HG03039 (cell line): Measurements from ENCODE around the gene FAM120A.
A peak's percentile ranks its signal among the peaks of the same experiment; 100 is the strongest.
"Not testable (repeated sequence)": the region's sequence is repeated elsewhere in the genome, so short reads cannot be mapped to it uniquely, and the experiment has no call there.

Experiments
- ATAC-seq: cut with Tn5 transposase; IDR thresholded peaks from one replicate; pipeline ENCODE4 v1.9.1; 2021; ENCODE audit warnings: mild to moderate bottlenecking, moderate library complexity; ENCODE audit not compliant: unreplicated experiment

The FAM120A gene

DNA sequence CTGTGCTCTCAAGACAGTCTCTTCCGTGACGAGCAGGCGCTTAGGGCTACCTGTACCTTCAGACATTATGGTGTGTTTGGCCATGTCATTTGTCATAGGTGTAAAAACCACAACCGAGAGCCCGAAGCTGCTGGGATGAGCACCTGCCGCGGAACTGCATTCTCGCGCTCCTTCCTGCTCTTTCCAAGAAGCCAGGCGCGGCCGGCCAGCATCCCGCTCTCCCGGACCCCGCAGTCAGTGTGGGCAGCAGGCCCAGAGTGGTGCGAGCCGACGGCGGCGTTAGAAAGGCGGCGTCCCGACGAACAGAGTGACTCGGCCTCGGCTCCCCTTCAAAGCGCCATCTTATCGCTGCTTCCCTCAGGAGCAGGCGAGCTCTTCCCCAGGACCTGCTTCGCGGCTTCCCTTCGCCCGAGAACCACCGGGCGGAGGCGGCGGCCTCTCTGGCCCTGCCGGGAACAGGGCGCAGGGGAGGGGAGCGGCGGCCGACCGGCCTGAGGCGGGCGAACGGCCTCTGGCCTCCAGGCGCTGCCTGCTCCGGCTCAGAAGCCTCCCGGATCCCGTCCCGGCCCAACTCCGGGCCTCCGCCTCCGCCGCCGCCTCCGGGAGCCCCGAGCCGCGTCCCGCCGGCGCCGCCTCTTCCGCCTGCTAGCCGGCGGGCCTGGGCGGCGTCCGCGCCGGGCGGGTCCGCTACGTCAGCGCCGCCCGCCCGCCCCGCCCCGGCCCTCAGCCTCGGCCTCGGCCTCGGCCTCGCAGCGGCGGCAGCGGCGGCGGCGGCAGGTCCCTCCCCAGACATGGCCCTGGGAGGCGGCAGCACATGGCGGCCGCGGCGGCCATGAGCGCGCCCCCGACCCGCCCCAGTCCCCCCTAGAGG lies at the start of gene FAM120A:
Gene FAM120A, plus strand, starts transcription at position 741 of the 871 bp plus-strand sequence. CDS start 231 bp downstream, outside the sequence.
- ATAC-seq: peak; percentile 50

DNA sequence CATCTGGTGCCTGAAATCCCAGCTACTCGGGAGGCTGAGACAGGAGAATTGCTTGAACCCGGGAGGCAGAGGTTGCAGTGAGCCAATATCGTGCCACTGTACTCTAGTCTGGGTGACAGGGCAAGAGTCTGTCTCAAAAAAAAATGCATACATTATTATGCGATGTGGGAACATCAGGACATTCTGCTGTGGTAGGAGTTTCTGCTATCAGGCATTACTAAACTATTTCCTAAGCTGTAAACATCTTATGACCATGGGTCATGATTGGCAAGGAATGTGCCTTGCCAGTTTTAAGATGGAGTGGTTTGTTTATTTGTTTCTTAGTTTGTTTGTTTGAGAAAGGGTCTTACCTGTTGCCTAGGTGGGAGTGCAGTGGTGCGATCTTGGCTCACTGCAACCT lies 45.1 kb upstream of the FAM120A start:
- ATAC-seq: no peak

DNA sequence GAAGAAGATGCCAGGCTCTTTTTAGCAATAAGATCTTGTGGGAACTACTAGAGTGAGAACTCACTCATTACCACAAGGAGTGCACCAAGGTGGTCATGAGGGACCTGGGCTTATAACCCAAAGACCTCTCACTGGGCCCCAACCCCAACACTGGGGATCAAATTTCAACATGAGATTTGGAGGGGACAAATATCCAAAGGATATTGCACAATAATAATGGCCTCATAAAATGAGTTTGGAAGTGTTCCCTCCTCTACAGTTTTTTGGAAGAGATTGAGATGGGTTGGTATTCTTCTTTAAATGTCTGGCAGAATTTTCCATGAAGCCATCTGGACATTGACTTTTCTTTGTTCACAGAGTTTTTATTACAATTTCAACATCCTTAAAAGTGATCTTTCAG lies 38.0 kb upstream of the FAM120A start:
- no peak for ATAC-seq

GRCh38 chr9:93415176-93415690 lies 36.3 kb upstream of the FAM120A start:
- no peak for ATAC-seq

DNA sequence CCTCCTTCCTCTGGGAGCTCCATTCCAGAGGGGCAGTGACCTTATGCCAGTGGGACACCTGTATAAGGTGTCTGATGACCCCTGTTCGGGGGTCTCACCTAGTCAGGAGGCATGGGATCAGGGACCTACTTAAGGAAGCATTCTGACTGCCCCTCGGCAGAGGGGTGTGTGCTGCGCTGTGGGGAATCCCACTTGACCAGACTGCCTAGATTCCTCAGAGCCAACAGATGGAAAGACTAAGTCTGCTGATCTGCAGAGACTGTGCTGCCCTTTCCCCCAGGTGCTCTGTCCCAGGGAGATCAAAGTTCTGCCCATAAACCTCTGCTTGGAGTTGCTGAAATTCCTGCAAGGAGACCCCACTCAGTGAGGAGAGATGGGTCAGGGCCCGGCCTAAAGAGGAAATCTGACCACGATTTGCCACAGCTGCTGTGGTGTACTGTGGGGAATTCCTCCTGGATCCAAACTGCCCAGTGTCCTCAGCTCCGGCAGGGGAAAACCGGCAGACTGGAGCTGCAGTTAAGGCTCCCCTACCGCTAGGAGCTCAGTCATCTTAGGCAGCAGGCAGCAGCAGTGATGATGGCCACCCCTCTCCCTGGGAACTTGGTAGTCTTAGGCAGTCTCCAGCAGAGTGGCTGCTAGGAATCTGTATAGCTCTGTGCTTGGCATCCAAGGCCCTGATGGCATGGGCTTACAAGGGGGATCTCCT lies 34.8 kb upstream of the FAM120A start:
- no peak for ATAC-seq

DNA sequence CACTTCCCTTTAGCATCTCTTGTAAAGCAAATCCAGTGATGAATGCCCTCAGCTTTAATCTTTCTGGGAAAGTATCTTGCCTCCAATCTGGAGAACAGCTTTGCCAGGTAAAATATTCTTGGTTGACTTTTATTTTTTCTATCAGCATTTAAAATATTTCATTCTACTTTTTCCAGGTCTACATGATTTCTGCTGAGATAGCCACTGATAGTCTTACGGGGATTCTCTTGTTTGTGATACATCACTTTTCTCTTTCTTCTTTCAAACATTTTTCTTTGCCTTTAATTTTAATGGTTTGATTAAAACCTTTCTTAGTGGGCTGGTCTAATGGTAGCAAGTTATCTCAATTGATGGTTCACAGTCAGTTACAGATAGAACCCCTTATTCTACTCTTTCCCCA lies 33.9 kb upstream of the FAM120A start:
- no peak for ATAC-seq

- no peak for ATAC-seq
Measured at GRCh38 chr9:93419023-93419422, 32.5 kb upstream of the FAM120A start.

DNA sequence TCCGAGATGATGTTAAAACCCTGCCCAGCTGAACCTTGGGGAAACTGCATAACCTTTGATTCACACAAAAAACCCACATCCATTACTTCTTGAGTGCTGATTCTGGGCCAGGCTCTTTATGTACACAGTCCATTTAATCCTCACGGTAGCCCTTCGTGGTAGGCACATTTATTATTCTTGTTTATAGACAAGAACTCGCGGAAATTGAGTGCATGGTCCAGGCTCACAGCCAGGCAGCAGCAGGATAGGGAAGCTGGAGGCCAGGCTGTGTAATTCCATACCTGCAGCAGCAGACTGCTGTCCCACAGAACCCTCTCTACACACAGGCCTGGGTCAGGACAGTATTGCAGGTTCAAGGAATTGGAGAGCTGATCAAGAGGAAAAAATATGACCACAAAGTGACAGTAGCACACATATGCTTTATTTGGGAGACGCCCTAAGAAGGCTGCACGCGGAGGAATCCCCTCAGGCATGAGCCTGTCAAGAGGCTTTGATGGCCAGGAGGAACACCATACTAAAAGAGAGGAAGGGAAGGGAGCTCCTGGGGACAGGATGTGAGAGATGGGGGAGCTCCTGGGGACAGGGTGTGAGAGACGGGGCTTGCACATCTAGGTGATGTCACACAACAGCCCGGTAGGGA lies 28.4 kb upstream of the FAM120A start:
- no peak for ATAC-seq

DNA sequence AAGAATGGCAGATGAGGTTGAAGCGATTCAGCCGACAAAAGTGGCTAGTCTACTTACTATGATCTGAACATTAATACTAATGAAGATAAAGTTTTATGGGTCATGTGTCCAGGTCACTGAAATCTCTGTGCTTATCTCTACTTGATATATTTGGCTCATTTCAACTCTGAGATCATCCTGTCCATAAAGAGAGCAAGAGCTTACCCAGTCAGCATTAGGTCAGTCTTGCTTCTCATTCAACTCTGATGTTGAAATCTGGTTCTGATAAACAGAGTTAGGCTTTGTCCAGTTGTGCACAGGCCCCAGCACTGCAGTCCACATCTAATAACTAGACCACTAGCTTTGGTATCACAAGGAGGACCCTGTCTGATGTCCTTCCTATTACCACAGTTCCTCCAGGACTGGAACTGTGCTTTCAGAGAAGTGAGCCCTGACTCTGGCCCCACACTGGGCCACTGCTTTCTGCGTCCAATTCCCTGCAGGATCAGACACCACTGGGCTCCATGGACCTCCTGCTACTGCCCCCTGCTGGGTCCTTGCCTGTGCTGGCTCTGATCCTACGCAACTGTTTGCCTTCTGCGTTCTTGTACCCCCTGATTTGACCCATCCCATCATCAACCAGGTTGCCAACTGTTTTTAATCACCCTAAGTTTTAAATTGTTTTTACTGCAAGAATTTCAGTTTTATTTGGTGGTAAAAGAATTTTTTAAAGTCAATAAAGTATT lies 23.7 kb upstream of the FAM120A start:
- no peak for ATAC-seq

GRCh38 chr9:93431539-93432105 lies 19.9 kb upstream of the FAM120A start:
- ATAC-seq: no peak

DNA sequence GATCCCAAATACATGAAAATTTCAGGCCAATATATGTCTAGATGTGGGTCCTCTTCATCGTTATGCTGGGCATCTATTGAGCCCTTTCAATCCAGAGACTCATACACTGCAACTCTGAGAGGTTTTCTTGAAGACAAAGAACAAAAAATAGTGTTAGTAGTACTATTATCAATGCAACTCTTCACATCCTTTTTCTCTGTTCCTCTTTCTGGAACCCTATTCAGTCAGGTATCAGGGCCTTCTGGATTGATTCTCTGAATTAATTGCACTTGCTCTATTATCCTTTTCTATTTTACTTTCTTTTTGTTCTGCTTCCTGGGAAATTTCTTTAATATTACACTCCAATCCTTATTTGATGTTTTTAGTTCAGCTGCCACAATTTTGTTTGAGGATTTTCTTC lies 18.5 kb upstream of the FAM120A start:
- no peak for ATAC-seq

DNA sequence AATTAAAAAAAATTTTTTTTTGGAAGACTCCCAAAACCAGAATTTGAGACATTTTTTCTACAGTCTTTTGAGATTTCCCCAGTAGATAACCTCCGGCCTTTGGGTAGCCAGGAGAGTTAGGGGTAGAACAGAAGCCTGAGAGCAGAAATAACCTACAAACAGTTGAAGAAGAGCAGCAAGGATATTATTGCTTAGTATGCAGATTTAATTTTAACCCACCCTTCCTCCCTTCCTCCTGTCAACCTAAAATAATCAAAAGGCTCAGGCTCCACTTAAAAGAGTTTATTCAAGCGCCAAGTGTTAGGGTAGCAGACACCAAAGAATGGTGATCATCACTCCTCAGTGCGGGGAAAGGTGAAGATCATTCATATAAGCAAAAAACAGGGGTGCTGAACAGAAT lies 17.4 kb upstream of the FAM120A start:
- ATAC-seq: no peak

- ATAC-seq: no peak
Measured at GRCh38 chr9:93435386-93435785, 16.1 kb upstream of the FAM120A start.

GRCh38 chr9:93436218-93436617 lies 15.3 kb upstream of the FAM120A start:
- ATAC-seq: no peak

- ATAC-seq: no peak
Measured at GRCh38 chr9:93436655-93437407, 14.7 kb upstream of the FAM120A start.

DNA sequence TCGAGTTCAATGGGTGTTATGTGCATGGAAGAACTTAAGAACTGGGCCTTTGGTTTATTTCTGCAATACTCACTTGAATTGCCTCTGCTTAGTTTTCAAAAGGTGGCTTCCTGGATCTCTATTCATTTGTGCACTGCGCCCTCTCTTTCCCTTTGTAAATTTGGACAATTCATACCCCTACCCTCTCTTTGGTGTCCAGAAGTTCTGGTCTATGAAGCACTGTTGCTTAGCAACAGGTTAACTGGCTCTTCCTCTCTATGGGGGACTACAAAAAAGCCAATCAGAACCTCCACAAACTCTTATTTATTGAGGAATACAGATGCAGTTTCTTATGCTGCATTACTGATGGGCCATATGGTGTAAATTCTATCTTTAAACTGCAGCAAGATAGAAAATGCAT lies 13.5 kb upstream of the FAM120A start:
- ATAC-seq: no peak

DNA sequence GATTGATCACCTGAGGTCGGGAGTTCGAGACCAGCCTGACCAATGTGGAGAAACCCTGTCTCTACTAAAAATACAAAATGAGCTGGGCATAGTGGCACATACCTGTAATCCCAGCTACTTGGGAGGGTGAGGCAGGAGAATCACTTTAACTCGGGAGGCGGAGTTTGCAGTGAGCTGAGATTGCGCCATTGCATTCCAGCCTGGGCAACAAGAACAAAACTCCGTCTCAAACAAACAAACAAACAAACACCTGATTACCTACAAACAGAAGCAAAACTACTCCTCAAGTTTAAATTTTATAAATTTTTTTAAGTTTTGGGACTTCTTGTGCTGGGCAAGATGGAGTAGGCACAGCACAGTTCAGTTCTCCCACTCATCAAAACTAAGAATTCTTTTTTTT lies 12.2 kb upstream of the FAM120A start:
- ATAC-seq: not testable (repeated sequence)

DNA sequence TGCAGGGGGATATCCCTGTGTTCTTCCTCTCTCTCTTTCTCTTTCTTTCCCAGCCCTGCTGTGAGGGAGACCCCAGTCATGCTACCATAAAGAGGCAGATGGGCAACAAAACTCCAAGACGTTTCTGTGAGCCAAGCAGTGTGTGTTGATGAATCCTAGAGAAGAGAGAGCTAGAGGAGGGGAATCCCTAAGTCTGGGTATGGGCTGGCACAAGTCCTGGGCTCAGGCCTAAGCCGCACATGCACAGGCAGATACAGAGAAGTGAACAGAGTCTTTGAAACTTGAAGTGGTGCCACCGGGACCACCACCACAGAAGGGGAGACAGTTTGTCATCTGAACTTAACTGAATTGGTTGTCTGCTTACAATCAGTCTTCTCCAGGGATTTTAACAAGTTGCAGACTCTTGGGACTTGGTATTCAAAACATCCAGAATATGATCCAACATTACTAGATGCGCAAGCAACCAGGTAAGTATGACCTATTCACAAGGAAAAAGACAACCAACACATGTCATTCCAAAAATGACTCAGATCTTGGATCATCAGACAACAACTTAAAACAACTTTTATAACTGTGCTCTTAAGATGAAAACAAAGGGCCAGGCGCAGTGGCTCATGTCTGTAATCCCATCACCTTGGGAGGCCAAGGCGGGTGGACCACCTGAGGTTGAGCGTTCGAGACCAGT lies 10.4 kb upstream of the FAM120A start:
- no peak for ATAC-seq

DNA sequence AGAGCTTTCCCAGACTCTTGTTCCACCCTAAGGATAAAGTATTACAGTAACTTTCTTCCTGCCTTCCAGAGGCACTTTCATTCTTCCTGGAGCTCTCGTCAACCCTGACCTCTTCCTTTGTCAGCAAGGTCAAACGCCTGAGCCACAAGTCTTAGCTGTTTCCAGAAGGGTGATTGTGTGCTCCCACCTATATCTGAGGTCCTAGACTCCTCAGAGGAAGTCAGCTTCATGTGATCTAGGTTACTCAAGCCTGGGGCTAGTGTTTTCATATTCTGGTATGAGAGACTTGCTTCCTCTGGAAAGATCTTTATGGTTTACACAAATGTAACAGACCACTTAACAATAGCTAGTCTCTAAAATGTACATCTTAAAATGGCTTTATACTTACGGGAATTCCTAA lies 5.4 kb upstream of the FAM120A start:
- ATAC-seq: no peak
